ENCODE data around the gene DENND4C.

The DENND4C gene

GRCh38 chr9:19223724-19224123, 6.8 kb upstream of the DENND4C start:
- Histone ChIP-seq H2AK5ac (ENCODE audit: low read depth, low read length) (no peak overlapping the region), H3K9ac (ENCODE audit: low read depth, low read length, poor library complexity) (no peak overlapping the region), H3K4me3 (ENCODE audit: low read length in 2 of 2) (no peak overlapping the region), H2AFZ (ENCODE audit: low read length) (no peak overlapping the region), H4K8ac (ENCODE audit: low read depth, low read length) (no peak overlapping the region), H3K9me3 (replicated peaks in 1 of 2; ENCODE audit: control insufficient read depth in 2 of 2, insufficient read depth in 1 of 2, low read depth in 1 of 2, low read length in 2 of 2) (no peaks in the 10 kb centered on the region), H4K91ac (ENCODE audit: low read depth, low read length, poor library complexity) (no peak overlapping the region), H3K18ac (ENCODE audit: low read length) (no peak overlapping the region), H3K4me1 (ENCODE audit: control insufficient read depth in 2 of 2, insufficient read depth in 1 of 2, low read depth in 1 of 2, low read length in 2 of 2) (no peaks in the 10 kb centered on the region), H2BK12ac (ENCODE audit: low read length) (no peak overlapping the region), H2BK15ac (ENCODE audit: low read length) (no peak overlapping the region), H3K23ac (ENCODE audit: low read depth, low read length, poor library complexity) (no peak overlapping the region), H3K79me1 (ENCODE audit: low read depth, low read length) (no peaks in the 10 kb centered on the region), H3K36me3 (replicated peaks in 1 of 2; ENCODE audit: control insufficient read depth in 2 of 2, insufficient read depth in 2 of 2, low read length in 2 of 2) (no peaks in the 10 kb centered on the region), H3K27ac (replicated peaks; ENCODE audit: low read length) (no peak overlapping the region), H2BK5ac (ENCODE audit: low read length) (no peak overlapping the region), H3K27me3 (ENCODE audit: control insufficient read depth in 3 of 3, insufficient read depth in 3 of 3, low read depth in 1 of 3, low read length in 3 of 3) (no peaks in the 10 kb centered on the region), H3K4me2 (ENCODE audit: insufficient read depth, low read length, poor library complexity, severe bottlenecking) (no peak overlapping the region), H3K4ac (ENCODE audit: low read length) (no peak overlapping the region), H3K14ac (ENCODE audit: low read length) (no peak overlapping the region), H2BK120ac (ENCODE audit: low read depth, low read length) (no peak overlapping the region)
- no peak for DNase-seq (ENCODE audit: low spot score)
- WGBS, 2 donors (ENCODE audit: extremely low coverage in 2 of 2, insufficient read length in 2 of 2, insufficient replicate concordance in 1 of 2): no CpG with 5 or more reads among the region's 4 CpGs

DNA sequence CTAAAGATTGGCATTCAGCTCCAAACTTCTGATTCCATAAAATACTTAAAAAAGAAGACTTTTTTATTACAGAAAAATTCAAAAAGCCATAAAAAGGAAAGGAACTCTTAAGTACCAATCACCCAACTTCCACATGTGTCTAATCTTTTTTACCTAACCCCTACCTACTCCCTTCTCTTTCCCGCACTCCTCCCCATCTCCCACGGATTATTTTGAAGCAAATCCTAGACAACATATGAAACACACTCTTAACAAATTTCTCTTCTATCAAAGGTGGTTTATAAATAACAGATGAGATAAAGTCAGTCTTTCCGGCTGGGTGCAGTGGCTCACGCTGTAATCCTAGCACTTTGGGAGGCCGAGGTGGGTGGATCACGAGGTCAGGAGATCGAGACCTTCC, 5.9 kb upstream of the DENND4C start:
- Histone ChIP-seq H3K9me3 (replicated peaks in 1 of 2; ENCODE audit: control insufficient read depth in 2 of 2, insufficient read depth in 1 of 2, low read depth in 1 of 2, low read length in 2 of 2) (no peaks in the 10 kb centered on the region), H3K36me3 (replicated peaks in 1 of 2; ENCODE audit: control insufficient read depth in 2 of 2, insufficient read depth in 2 of 2, low read length in 2 of 2) (no peaks in the 10 kb centered on the region), H3K4me1 (ENCODE audit: control insufficient read depth in 2 of 2, insufficient read depth in 1 of 2, low read depth in 1 of 2, low read length in 2 of 2) (no peaks in the 10 kb centered on the region), H2BK12ac (ENCODE audit: low read length) (no peak overlapping the region), H2BK15ac (ENCODE audit: low read length) (no peak overlapping the region), H2BK120ac (ENCODE audit: low read depth, low read length) (no peak overlapping the region), H3K23ac (ENCODE audit: low read depth, low read length, poor library complexity) (no peak overlapping the region), H3K14ac (ENCODE audit: low read length) (no peak overlapping the region), H4K8ac (ENCODE audit: low read depth, low read length) (no peak overlapping the region), H3K79me1 (ENCODE audit: low read depth, low read length) (no peaks in the 10 kb centered on the region), H3K27ac (replicated peaks; ENCODE audit: low read length) (no peak overlapping the region), H3K18ac (ENCODE audit: low read length) (no peak overlapping the region), H2BK5ac (ENCODE audit: low read length) (no peak overlapping the region), H3K4ac (ENCODE audit: low read length) (no peak overlapping the region), H3K4me2 (ENCODE audit: insufficient read depth, low read length, poor library complexity, severe bottlenecking) (no peak overlapping the region), H4K91ac (ENCODE audit: low read depth, low read length, poor library complexity) (no peak overlapping the region), H2AK5ac (ENCODE audit: low read depth, low read length) (no peak overlapping the region), H2AFZ (ENCODE audit: low read length) (no peak overlapping the region), H3K9ac (ENCODE audit: low read depth, low read length, poor library complexity) (no peak overlapping the region), H3K27me3 (ENCODE audit: control insufficient read depth in 3 of 3, insufficient read depth in 3 of 3, low read depth in 1 of 3, low read length in 3 of 3) (no peaks in the 10 kb centered on the region), H3K4me3 (ENCODE audit: low read length in 2 of 2) (no peak overlapping the region)
- 100% methylated on average over 2 of the region's 7 CpGs for WGBS, 2 donors (ENCODE audit: extremely low coverage in 2 of 2, insufficient read length in 2 of 2, insufficient replicate concordance in 1 of 2)
- no peak for DNase-seq (ENCODE audit: low spot score)

- Histone ChIP-seq H3K4me1 (ENCODE audit: control insufficient read depth in 2 of 2, insufficient read depth in 1 of 2, low read depth in 1 of 2, low read length in 2 of 2) (peaks cover 2 to 9% of the 10 kb centered on the region in 2 donors), H4K8ac (ENCODE audit: low read depth, low read length) (no peak overlapping the region), H4K91ac (ENCODE audit: low read depth, low read length, poor library complexity) (no peak overlapping the region), H2AK5ac (ENCODE audit: low read depth, low read length) (no peak overlapping the region), H2AFZ (ENCODE audit: low read length) (peak overlapping the region; percentile 93), H3K4me3 (ENCODE audit: low read length in 2 of 2) (peak overlapping the region; percentile 64 to 92), H2BK120ac (ENCODE audit: low read depth, low read length) (peak overlapping the region; percentile 21), H3K4me2 (ENCODE audit: insufficient read depth, low read length, poor library complexity, severe bottlenecking) (peak overlapping the region; percentile 63), H3K27ac (replicated peaks; ENCODE audit: low read length) (peak overlapping the region; percentile 96), H3K18ac (ENCODE audit: low read length) (peak overlapping the region; percentile 80), H3K9ac (ENCODE audit: low read depth, low read length, poor library complexity) (peak overlapping the region; percentile 81), H2BK15ac (ENCODE audit: low read length) (peak overlapping the region; percentile 23), H3K23ac (ENCODE audit: low read depth, low read length, poor library complexity) (peak overlapping the region; percentile 12), H3K79me1 (ENCODE audit: low read depth, low read length) (peaks cover 2% of the 10 kb centered on the region), H3K27me3 (ENCODE audit: control insufficient read depth in 3 of 3, insufficient read depth in 3 of 3, low read depth in 1 of 3, low read length in 3 of 3) (no peaks in the 10 kb centered on the region), H3K9me3 (replicated peaks in 1 of 2; ENCODE audit: control insufficient read depth in 2 of 2, insufficient read depth in 1 of 2, low read depth in 1 of 2, low read length in 2 of 2) (no peaks in the 10 kb centered on the region), H3K4ac (ENCODE audit: low read length) (no peak overlapping the region), H2BK12ac (ENCODE audit: low read length) (no peak overlapping the region), H3K36me3 (replicated peaks in 1 of 2; ENCODE audit: control insufficient read depth in 2 of 2, insufficient read depth in 2 of 2, low read length in 2 of 2) (no peaks in the 10 kb centered on the region), H2BK5ac (ENCODE audit: low read length) (peak overlapping the region; percentile 98), H3K14ac (ENCODE audit: low read length) (peak overlapping the region; percentile 73)
- DNase-seq (ENCODE audit: low spot score): no peak
- no CpG with 5 or more reads among the region's 41 CpGs for WGBS, 2 donors (ENCODE audit: extremely low coverage in 2 of 2, insufficient read length in 2 of 2, insufficient replicate concordance in 1 of 2)
Observed at GRCh38 chr9:19229595-19230354, 718 bp upstream of the DENND4C start.

GRCh38 chr9:19231126-19231903, 822 bp downstream of the DENND4C start:
- H3K9ac ChIP-seq (ENCODE audit: low read depth, low read length, poor library complexity): peak overlapping the region; percentile 98
- no peaks in the 10 kb centered on the region for H3K9me3 ChIP-seq (replicated peaks in 1 of 2; ENCODE audit: control insufficient read depth in 2 of 2, insufficient read depth in 1 of 2, low read depth in 1 of 2, low read length in 2 of 2)
- WGBS, 2 donors (ENCODE audit: extremely low coverage in 2 of 2, insufficient read length in 2 of 2, insufficient replicate concordance in 1 of 2): no CpG with 5 or more reads among the region's 35 CpGs
- peaks cover 2 to 9% of the 10 kb centered on the region in 2 donors for H3K4me1 ChIP-seq (ENCODE audit: control insufficient read depth in 2 of 2, insufficient read depth in 1 of 2, low read depth in 1 of 2, low read length in 2 of 2)
- no peaks in the 10 kb centered on the region for H3K36me3 ChIP-seq (replicated peaks in 1 of 2; ENCODE audit: control insufficient read depth in 2 of 2, insufficient read depth in 2 of 2, low read length in 2 of 2)
- peak overlapping the region; percentile 53 for H3K4me2 ChIP-seq (ENCODE audit: insufficient read depth, low read length, poor library complexity, severe bottlenecking)
- peak overlapping the region; percentile 94 for H3K14ac ChIP-seq (ENCODE audit: low read length)
- peak overlapping the region; percentile 96 for H3K27ac ChIP-seq (replicated peaks; ENCODE audit: low read length)
- peak overlapping the region; percentile 81 for H2BK15ac ChIP-seq (ENCODE audit: low read length)
- peak; percentile 9 for DNase-seq (ENCODE audit: low spot score)
- H2BK5ac ChIP-seq (ENCODE audit: low read length): peak overlapping the region; percentile 98
- no peak overlapping the region for H2BK120ac ChIP-seq (ENCODE audit: low read depth, low read length)
- H3K79me1 ChIP-seq (ENCODE audit: low read depth, low read length): peaks cover 2% of the 10 kb centered on the region
- no peaks in the 10 kb centered on the region for H3K27me3 ChIP-seq (ENCODE audit: control insufficient read depth in 3 of 3, insufficient read depth in 3 of 3, low read depth in 1 of 3, low read length in 3 of 3)
- H2AFZ ChIP-seq (ENCODE audit: low read length): peak overlapping the region; percentile 93
- peak overlapping the region; percentile 85 for H3K23ac ChIP-seq (ENCODE audit: low read depth, low read length, poor library complexity)
- H4K91ac ChIP-seq (ENCODE audit: low read depth, low read length, poor library complexity): no peak overlapping the region
- H2AK5ac ChIP-seq (ENCODE audit: low read depth, low read length): no peak overlapping the region
- peak overlapping the region; percentile 99 for H3K18ac ChIP-seq (ENCODE audit: low read length)
- peak overlapping the region; percentile 64 to 100 for H3K4me3 ChIP-seq (ENCODE audit: low read length in 2 of 2)
- no peak overlapping the region for H2BK12ac ChIP-seq (ENCODE audit: low read length)
- H3K4ac ChIP-seq (ENCODE audit: low read length): no peak overlapping the region
- no peak overlapping the region for H4K8ac ChIP-seq (ENCODE audit: low read depth, low read length)
